Endothelial cell of umbilical vein (primary cell): ENCODE results near the gene JMJD7. TPM values are rescaled to one million over a fixed set of nuclear protein-coding genes. Genes with fewer than 3 reads are reported as not detected.
A peak's percentile ranks its signal among the peaks of the same experiment; 100 is the strongest.

ENCODE experiments used
- BruUV-seq: library from RNA; stranded (reverse); fragments of 400-500 nt; replicated peaks from 2 replicates; lab custom pipeline; 2021; lab: Mats Ljungman, UMichigan
- CTCF ChIA-PET: fragments of 300-600, 350-600 bp; sonication (Branson Sonifier 250); formaldehyde crosslinking; loops from one replicate; lab custom pipeline; 2021; ENCODE audit warnings: antibody characterized with exemption, inconsistent platforms; lab: Charles Lee
- POLR2A ChIA-PET: fragments of 300-600, 350-600 bp; sonication (Branson Sonifier 250); formaldehyde crosslinking; loops from one replicate; lab custom pipeline; 2021; ENCODE audit warnings: antibody characterized with exemption, inconsistent platforms; lab: Charles Lee
- DNase-seq: peaks from one replicate; pipeline ENCODE4 v3.0.0-alpha.2; 2011; ENCODE audit warnings: low read depth, low spot score
- FAIRE-seq: peaks from 2 replicates; lab custom pipeline; 2011; peaks lifted over from hg19 to GRCh38; lab: Jason Lieb, UNC
- H2AFZ ChIP-seq: 2 replicates; pipeline ENCODE4 v1.6.0; 2012; ENCODE audit warnings: low read depth, low read length, control low read depth, inconsistent platforms
- H3K27ac ChIP-seq: 2 replicates; pipeline ENCODE4 v1.5.1; 2011; ENCODE audit warnings: low read depth, mild to moderate bottlenecking, control low read depth, low read length, moderate library complexity; ENCODE audit not compliant: insufficient read depth
- H3K27me3 ChIP-seq, 2 experiments: 2 replicates each; pipeline versions ENCODE4 v1.6.0 to v1.6.1; 2011; ENCODE audit warnings: low read length in 2 of 2, mixed read lengths in 1 of 2; ENCODE audit not compliant: control insufficient read depth in 2 of 2, insufficient read depth in 2 of 2
- H3K36me3 ChIP-seq, 2 experiments: 2 replicates in 1 of 2; 3 replicates in 1 of 2; pipeline ENCODE4 v1.5.1; 2011; ENCODE audit warnings: low read length in 2 of 2, mild to moderate bottlenecking in 1 of 2, moderate library complexity in 1 of 2; ENCODE audit not compliant: control insufficient read depth in 2 of 2, insufficient read depth in 2 of 2; ENCODE audit errors: extremely low read depth in 1 of 2
- H3K4me1 ChIP-seq: 3 replicates; pipeline ENCODE4 v1.5.1; 2011; ENCODE audit warnings: mild to moderate bottlenecking, low read length; ENCODE audit not compliant: control insufficient read depth, insufficient read depth; ENCODE audit errors: extremely low read depth
- H3K4me2 ChIP-seq: 2 replicates; pipeline ENCODE4 v1.6.1; 2011; ENCODE audit warnings: low read length, control low read depth, mixed read lengths; ENCODE audit not compliant: insufficient read depth
- H3K4me3 ChIP-seq, 3 experiments: fragments of 200-600 bp in 1 of 3; sonication (generic), shearing (Covaris generic) in 1 of 3; replicated peaks in 1 of 3; 2 replicates each; pipeline ENCODE4 v1.5.1; 2011 to 2016; ENCODE audit warnings: control low read depth in 3 of 3, low read length in 3 of 3, mild to moderate bottlenecking in 2 of 3, inconsistent platforms in 1 of 3, low read depth in 1 of 3, moderate library complexity in 1 of 3; ENCODE audit not compliant: insufficient read depth in 1 of 3
- H3K79me2 ChIP-seq: 2 replicates; pipeline ENCODE4 v1.6.0; 2012; ENCODE audit warnings: low read length, inconsistent platforms; ENCODE audit not compliant: control insufficient read depth, insufficient read depth
- H3K9ac ChIP-seq: replicated peaks from 2 replicates; pipeline ENCODE3; 2011; ENCODE audit warnings: low read length, control low read depth; ENCODE audit not compliant: insufficient read depth; ENCODE audit errors: extremely low read depth
- H3K9me1 ChIP-seq: replicated peaks from 3 replicates; pipeline ENCODE4 v1.6.0; 2011; ENCODE audit warnings: mild to moderate bottlenecking, low read length; ENCODE audit not compliant: control insufficient read depth, insufficient read depth; ENCODE audit errors: extremely low read depth
- H3K9me3 ChIP-seq: replicated peaks from 2 replicates; pipeline ENCODE4 v1.5.1; 2012; ENCODE audit warnings: low read length, inconsistent platforms; ENCODE audit not compliant: control insufficient read depth, insufficient read depth
- H4K20me1 ChIP-seq: replicated peaks from 2 replicates; pipeline ENCODE3; 2011; ENCODE audit warnings: mild to moderate bottlenecking, low read length; ENCODE audit not compliant: control insufficient read depth, insufficient read depth; ENCODE audit errors: extremely low read depth
- EZH2 ChIP-seq: IDR thresholded peaks from 2 replicates; pipeline ENCODE4 v1.6.1; 2012; ENCODE audit warnings: borderline replicate concordance, low read depth, mild to moderate bottlenecking, moderate library complexity, low read length, inconsistent platforms; ENCODE audit not compliant: severe bottlenecking
- FOS ChIP-seq: IDR thresholded peaks from 2 replicates; pipeline ENCODE4 v1.6.1; 2011; ENCODE audit warnings: mild to moderate bottlenecking, low read length, moderate library complexity, borderline replicate concordance; ENCODE audit not compliant: insufficient read depth
- GATA2 ChIP-seq: IDR thresholded peaks from 2 replicates; pipeline ENCODE4 v1.7.0; 2011; ENCODE audit warnings: low read depth, mild to moderate bottlenecking, moderate library complexity, mixed read lengths, low read length; ENCODE audit not compliant: insufficient read length, insufficient read depth
- JUN ChIP-seq: IDR thresholded peaks from 2 replicates; pipeline ENCODE4 v1.6.1; 2011; ENCODE audit warnings: borderline replicate concordance, low read depth; ENCODE audit not compliant: insufficient read length, insufficient read depth
- MYC ChIP-seq: IDR thresholded peaks from one replicate; pipeline ENCODE4 v1.6.1; 2011; ENCODE audit warnings: mild to moderate bottlenecking, low read depth, low read length
- POLR2A ChIP-seq: IDR thresholded peaks from 2 replicates; pipeline ENCODE4 v1.6.1; 2012; ENCODE audit warnings: low read depth, mild to moderate bottlenecking, control low read depth, low read length
- POLR2AphosphoS5 ChIP-seq: IDR thresholded peaks from 2 replicates; pipeline ENCODE4 v1.6.1; 2012; ENCODE audit warnings: low read depth, mild to moderate bottlenecking, control low read depth, low read length, moderate library complexity; ENCODE audit not compliant: insufficient read depth
- dilution Hi-C: fragments of 300-500 bp; cut with MboI; formaldehyde crosslinking; loops from one replicate; pipeline ENCODE4 v1.15.0; 2019; ENCODE audit warnings: low sequenced_read_pairs; ENCODE audit not compliant: extremely low pct_ligation_motif_present
- intact Hi-C: fragments of 100-400 bp; cut with micrococcal nuclease; formaldehyde crosslinking; loops from one replicate; pipeline ENCODE4 v1.10.0; 2022
- polyA plus RNA-seq, 4 experiments: library from polyadenylated mRNA; depleted of rRNA in 3 of 4; stranded (reverse) in 3 of 4; unstranded in 1 of 4; fragments of >200 nt; gene quantifications; 2 replicates each; pipeline versions ENCODE4 v1.2.1 to v1.2.3, GENCODE V29; 2011 to 2012; ENCODE audit warnings: missing spikeins in 1 of 4
- total RNA-seq: library from RNA; stranded (reverse); gene quantifications from 2 replicates; pipeline ENCODE4 v1.2.3, GENCODE V29; 2021
- TF ChIP-seq, protein P1 (sequence below), 2 donors: IDR thresholded peaks; 1 replicate in 1 of 2; 2 replicates in 1 of 2; pipeline ENCODE4 v1.5.1; 2011; ENCODE audit warnings: low read length in 2 of 2, mild to moderate bottlenecking in 2 of 2, moderate library complexity in 2 of 2, control low read depth in 1 of 2, inconsistent platforms in 1 of 2, low read depth in 1 of 2; ENCODE audit not compliant: insufficient read depth in 1 of 2; ENCODE audit errors: extremely low read depth in 1 of 2
- TF ChIP-seq, protein P2 (sequence below): IDR thresholded peaks from 2 replicates; pipeline ENCODE4 v1.6.1; 2011; ENCODE audit not compliant: insufficient read depth, insufficient read length

The JMJD7 gene
- total and polyA plus RNA-seq, 2 donors (not counting 3 experiments of a cell fraction or from before 2014, with no cell fraction given), result 7.3 to 11.4 TPM

GRCh38 chr15:41861736-41862356 lies 34.0 kb downstream of the JMJD7 start:
- TSS peak; percentile 37 for BruUV-seq

More at GRCh38 chr15:41861736-41862356, 34.0 kb downstream of the JMJD7 start:
- FAIRE-seq (no peak), DNase-seq (no peak)
- Histone ChIP-seq H3K79me2 (no peaks in the 10 kb centered on the region), H4K20me1 (no peaks in the 10 kb centered on the region), H3K27me3 (no peaks in the 10 kb centered on the region), H3K4me2 (no peak overlapping the region), H3K9ac (no peak overlapping the region), H3K9me1 (no peaks in the 10 kb centered on the region), H3K4me3 (no peak overlapping the region), H3K4me1 (no peaks in the 10 kb centered on the region), H3K9me3 (no peaks in the 10 kb centered on the region), H3K27ac (no peak overlapping the region), H3K36me3 (peaks cover 8 to 34% of the 10 kb centered on the region in 2 experiments), H2AFZ (no peak overlapping the region)
- intact Hi-C loops, result no loop called here
- dilution Hi-C loops, result no loop called here
- ChIA-PET POLR2A (no interaction called here), CTCF (interaction anchor here (1.8 kb wide), 1 partner anchor 43 kb away, joined by 6 read pairs; no protein-coding TSS in a partner anchor)
- TF ChIP-seq FOS, result no peak
- TF ChIP-seq POLR2AphosphoS5, result no peak
- no peak for TF ChIP-seq POLR2A
- TF ChIP-seq, protein P1, sequence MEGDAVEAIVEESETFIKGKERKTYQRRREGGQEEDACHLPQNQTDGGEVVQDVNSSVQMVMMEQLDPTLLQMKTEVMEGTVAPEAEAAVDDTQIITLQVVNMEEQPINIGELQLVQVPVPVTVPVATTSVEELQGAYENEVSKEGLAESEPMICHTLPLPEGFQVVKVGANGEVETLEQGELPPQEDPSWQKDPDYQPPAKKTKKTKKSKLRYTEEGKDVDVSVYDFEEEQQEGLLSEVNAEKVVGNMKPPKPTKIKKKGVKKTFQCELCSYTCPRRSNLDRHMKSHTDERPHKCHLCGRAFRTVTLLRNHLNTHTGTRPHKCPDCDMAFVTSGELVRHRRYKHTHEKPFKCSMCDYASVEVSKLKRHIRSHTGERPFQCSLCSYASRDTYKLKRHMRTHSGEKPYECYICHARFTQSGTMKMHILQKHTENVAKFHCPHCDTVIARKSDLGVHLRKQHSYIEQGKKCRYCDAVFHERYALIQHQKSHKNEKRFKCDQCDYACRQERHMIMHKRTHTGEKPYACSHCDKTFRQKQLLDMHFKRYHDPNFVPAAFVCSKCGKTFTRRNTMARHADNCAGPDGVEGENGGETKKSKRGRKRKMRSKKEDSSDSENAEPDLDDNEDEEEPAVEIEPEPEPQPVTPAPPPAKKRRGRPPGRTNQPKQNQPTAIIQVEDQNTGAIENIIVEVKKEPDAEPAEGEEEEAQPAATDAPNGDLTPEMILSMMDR (IDR thresholded peaks at IDR 0.05; ENCODE audit: extremely low read depth in 1 of 2, insufficient read depth in 1 of 2, low read depth in 1 of 2, low read length in 2 of 2), result no peak
- no peak for TF ChIP-seq EZH2
- TF ChIP-seq JUN, result no peak
- no peak for TF ChIP-seq GATA2
- no peak for TF ChIP-seq MYC
- TF ChIP-seq, protein P2, sequence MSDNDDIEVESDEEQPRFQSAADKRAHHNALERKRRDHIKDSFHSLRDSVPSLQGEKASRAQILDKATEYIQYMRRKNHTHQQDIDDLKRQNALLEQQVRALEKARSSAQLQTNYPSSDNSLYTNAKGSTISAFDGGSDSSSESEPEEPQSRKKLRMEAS, result no peak
